ENCODE results near the gene PSMD9.
A peak's percentile ranks its signal among the peaks of the same experiment; 100 is the strongest.

PSMD9 gene

GRCh38 chr12:121933522-121934308 is 45.1 kb downstream of the PSMD9 start:
- no peak for TF ChIP-seq TCF4 (CRISPR knock-in tag; IDR thresholded peaks at IDR 0.05; ENCODE audit: borderline replicate concordance)
- TF ChIP-seq PPARA (CRISPR knock-in tag; IDR thresholded peaks at IDR 0.05; ENCODE audit: borderline replicate concordance): no peak
- TF ChIP-seq ESRRG (CRISPR knock-in tag; IDR thresholded peaks at IDR 0.05): no peak
- no peak; the same call in 1 of the 2 replicates for TF ChIP-seq CSDC2 (CRISPR knock-in tag; IDR thresholded peaks at IDR 0.05)
- TF ChIP-seq ZFP3 (CRISPR knock-in tag; IDR thresholded peaks at IDR 0.05): no peak
- no peak for TF ChIP-seq TSHZ2 (CRISPR knock-in tag; IDR thresholded peaks at IDR 0.05)
- no peak for TF ChIP-seq ISL1 (CRISPR knock-in tag; IDR thresholded peaks at IDR 0.05)
- no peak for TF ChIP-seq TOX (CRISPR knock-in tag; IDR thresholded peaks at IDR 0.05; ENCODE audit: borderline replicate concordance)
- ATAC-seq: peak; percentile 82

GRCh38 chr12:121934309-121934664 is 45.7 kb downstream of the PSMD9 start:
- ATAC-seq: peak; percentile 58
- TF ChIP-seq BACH2 (CRISPR knock-in tag; IDR thresholded peaks at IDR 0.05; ENCODE audit: borderline replicate concordance) (no peak), ISL1 (CRISPR knock-in tag; IDR thresholded peaks at IDR 0.05) (peak; percentile 34)

- TF ChIP-seq OSR1 (CRISPR knock-in tag; IDR thresholded peaks at IDR 0.05) (no peak), ESRRG (CRISPR knock-in tag; IDR thresholded peaks at IDR 0.05) (no peak), SNAI2 (CRISPR knock-in tag; IDR thresholded peaks at IDR 0.05) (no peak), ZNF8 (CRISPR knock-in tag; IDR thresholded peaks at IDR 0.05) (no peak), TCF4 (CRISPR knock-in tag; IDR thresholded peaks at IDR 0.05; ENCODE audit: borderline replicate concordance) (no peak), ZNF70 (CRISPR knock-in tag; IDR thresholded peaks at IDR 0.05) (no peak), CREB5 (CRISPR knock-in tag; IDR thresholded peaks at IDR 0.05; ENCODE audit: low read depth) (no peak), ISL1 (CRISPR knock-in tag; IDR thresholded peaks at IDR 0.05) (no peak), PATZ1 (CRISPR knock-in tag; IDR thresholded peaks at IDR 0.05; ENCODE audit: borderline replicate concordance) (no peak), ZNF565 (CRISPR knock-in tag; conservative IDR thresholded peaks at IDR 0.05; ENCODE audit: low read depth) (no peak), PPARA (CRISPR knock-in tag; IDR thresholded peaks at IDR 0.05; ENCODE audit: borderline replicate concordance) (no peak)
- ATAC-seq: no peak
These were observed 49.1 kb downstream of the PSMD9 start for GRCh38 chr12:121937654-121938053.

- ATAC-seq: no peak
- TF ChIP-seq ZC3H10 (CRISPR knock-in tag; IDR thresholded peaks at IDR 0.05) (no peak), ZFP30 (CRISPR knock-in tag; IDR thresholded peaks at IDR 0.05) (no peak), TSHZ2 (CRISPR knock-in tag; IDR thresholded peaks at IDR 0.05) (no peak), CREB5 (CRISPR knock-in tag; IDR thresholded peaks at IDR 0.05; ENCODE audit: low read depth) (0 out of 2 replicates have a peak, but pooled peaks have one; percentile 12), PATZ1 (CRISPR knock-in tag; IDR thresholded peaks at IDR 0.05; ENCODE audit: borderline replicate concordance) (no peak), ISL1 (CRISPR knock-in tag; IDR thresholded peaks at IDR 0.05) (no peak), CSDC2 (CRISPR knock-in tag; IDR thresholded peaks at IDR 0.05) (no peak)
These were observed 50.6 kb downstream of the PSMD9 start for GRCh38 chr12:121939186-121939585.
